Upper lobe of left lung (tissue), 4 donors: ENCODE results near the gene MYBPH.

ENCODE experiments used
- POLR2A ChIP-seq, 4 donors: fragments of 450-650 bp; IDR thresholded peaks; one replicate each; pipeline ENCODE4 v1.5.1; 2016 to 2017; ENCODE audit warnings: antibody characterized with exemption in 4 of 4, mild to moderate bottlenecking in 2 of 4
- TF ChIP-seq, protein P1 (sequence below), 6 experiments: fragments of 450-650 bp in 4 of 6; fragments of 200-600 bp in 2 of 6; sonication (generic) in 2 of 6; IDR thresholded peaks; one replicate each; pipeline ENCODE4 v1.5.1; 2016 to 2019; ENCODE audit warnings: antibody characterized with exemption in 6 of 6

DNA sequence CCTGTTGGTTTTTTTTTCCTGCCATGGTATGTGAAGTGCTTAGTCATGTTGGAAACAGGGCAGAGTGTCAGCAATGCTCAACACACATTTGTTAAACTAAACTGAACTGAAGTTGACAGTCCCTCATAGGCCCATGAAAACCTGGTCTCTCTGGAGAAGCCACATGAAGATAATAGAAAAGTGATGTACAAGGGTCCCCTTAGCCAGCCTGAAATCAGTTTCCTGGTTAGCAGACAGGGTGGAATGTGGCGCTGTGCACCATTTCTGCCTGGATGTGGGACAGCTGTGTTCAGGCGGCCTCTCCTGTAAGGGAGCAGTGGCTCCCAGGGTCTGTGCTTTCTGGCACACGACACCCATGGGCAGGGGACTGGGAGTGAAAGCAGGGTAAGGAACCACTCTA is 20.7 kb upstream of the MYBPH start:
- TF ChIP-seq, protein P1, sequence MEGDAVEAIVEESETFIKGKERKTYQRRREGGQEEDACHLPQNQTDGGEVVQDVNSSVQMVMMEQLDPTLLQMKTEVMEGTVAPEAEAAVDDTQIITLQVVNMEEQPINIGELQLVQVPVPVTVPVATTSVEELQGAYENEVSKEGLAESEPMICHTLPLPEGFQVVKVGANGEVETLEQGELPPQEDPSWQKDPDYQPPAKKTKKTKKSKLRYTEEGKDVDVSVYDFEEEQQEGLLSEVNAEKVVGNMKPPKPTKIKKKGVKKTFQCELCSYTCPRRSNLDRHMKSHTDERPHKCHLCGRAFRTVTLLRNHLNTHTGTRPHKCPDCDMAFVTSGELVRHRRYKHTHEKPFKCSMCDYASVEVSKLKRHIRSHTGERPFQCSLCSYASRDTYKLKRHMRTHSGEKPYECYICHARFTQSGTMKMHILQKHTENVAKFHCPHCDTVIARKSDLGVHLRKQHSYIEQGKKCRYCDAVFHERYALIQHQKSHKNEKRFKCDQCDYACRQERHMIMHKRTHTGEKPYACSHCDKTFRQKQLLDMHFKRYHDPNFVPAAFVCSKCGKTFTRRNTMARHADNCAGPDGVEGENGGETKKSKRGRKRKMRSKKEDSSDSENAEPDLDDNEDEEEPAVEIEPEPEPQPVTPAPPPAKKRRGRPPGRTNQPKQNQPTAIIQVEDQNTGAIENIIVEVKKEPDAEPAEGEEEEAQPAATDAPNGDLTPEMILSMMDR (IDR thresholded peaks at IDR 0.05): no peak
- TF ChIP-seq POLR2A (IDR thresholded peaks at IDR 0.05): no peak
